Measurements from ENCODE around the gene OPN5. TPM values are rescaled to one million over a fixed set of nuclear protein-coding genes. Genes with fewer than 3 reads are reported as not detected.

Gene OPN5
- total and polyA plus RNA-seq, 2 donors (not counting 3 experiments of a cell fraction or from before 2014, with no cell fraction given) = not detected

GRCh38 chr6:47792216-47792733 lies 10.4 kb downstream of the OPN5 start:
- Histone ChIP-seq H3K9me1 (replicated peaks; ENCODE audit: control insufficient read depth, extremely low read depth, insufficient read depth, low read length) (no peaks in the 10 kb centered on the region), H3K36me3 (ENCODE audit: control insufficient read depth in 2 of 2, extremely low read depth in 1 of 2, insufficient read depth in 2 of 2, low read length in 2 of 2) (no peaks in the 10 kb centered on the region), H3K9ac (replicated peaks; ENCODE audit: extremely low read depth, insufficient read depth, low read length) (no peak overlapping the region), H2AFZ (ENCODE audit: low read depth, low read length) (no peak overlapping the region), H3K4me1 (ENCODE audit: control insufficient read depth, extremely low read depth, insufficient read depth, low read length) (no peaks in the 10 kb centered on the region), H3K4me3 (replicated peaks in 1 of 3; ENCODE audit: insufficient read depth in 1 of 3, low read depth in 1 of 3, low read length in 3 of 3) (no peak overlapping the region), H3K4me2 (ENCODE audit: insufficient read depth, low read length) (no peak overlapping the region), H3K9me3 (replicated peaks; ENCODE audit: control insufficient read depth, insufficient read depth, low read length) (no peaks in the 10 kb centered on the region), H3K27ac (ENCODE audit: insufficient read depth, low read depth, low read length) (no peak overlapping the region), H3K27me3 (ENCODE audit: control insufficient read depth in 2 of 2, insufficient read depth in 2 of 2, low read length in 2 of 2) (peaks cover 3 to 8% of the 10 kb centered on the region in 2 experiments), H4K20me1 (replicated peaks; ENCODE audit: control insufficient read depth, extremely low read depth, insufficient read depth, low read length) (no peaks in the 10 kb centered on the region), H3K79me2 (ENCODE audit: control insufficient read depth, insufficient read depth, low read length) (no peaks in the 10 kb centered on the region)
- dilution Hi-C loops (cut with MboI; ENCODE audit: extremely low pct_ligation_motif_present, low sequenced_read_pairs) (no loop called here), intact Hi-C loops (cut with micrococcal nuclease) (no loop called here)
- POLR2A ChIA-PET = no interaction called here
- no TSS peak for BruUV-seq (replicated peaks)
- CTCF ChIA-PET = interaction anchor here (0.8 to 9.4 kb wide), 4 partner anchors 11 to 1618 kb away, joined by 4 to 202 read pairs (median 6); no protein-coding TSS in a partner anchor
- TF ChIP-seq POLR2AphosphoS5 (IDR thresholded peaks at IDR 0.05; ENCODE audit: insufficient read depth, low read depth, low read length) (no peak), POLR2A (IDR thresholded peaks at IDR 0.05; ENCODE audit: low read depth, low read length) (no peak), CTCF (IDR thresholded peaks at IDR 0.05; ENCODE audit: extremely low read depth in 1 of 2, insufficient read depth in 1 of 2, low read depth in 1 of 2, low read length in 2 of 2) (no peak), FOS (IDR thresholded peaks at IDR 0.05; ENCODE audit: borderline replicate concordance, insufficient read depth, low read length) (no peak), MAX (IDR thresholded peaks at IDR 0.05; ENCODE audit: insufficient read depth, insufficient read length) (no peak), JUN (IDR thresholded peaks at IDR 0.05; ENCODE audit: borderline replicate concordance, insufficient read depth, insufficient read length, low read depth) (no peak), GATA2 (IDR thresholded peaks at IDR 0.05; ENCODE audit: insufficient read depth, insufficient read length, low read depth, low read length) (no peak), MYC (IDR thresholded peaks at IDR 0.05; ENCODE audit: low read depth, low read length) (no peak), EZH2 (IDR thresholded peaks at IDR 0.05; ENCODE audit: borderline replicate concordance, low read depth, low read length, severe bottlenecking) (no peak)
- FAIRE-seq = no peak
- no peak for DNase-seq (ENCODE audit: low read depth, low spot score)

Data from endothelial cell of umbilical vein (primary cell).